Smooth muscle cell (in vitro differentiated cells): ENCODE measurements around the gene PRMT7. TPM values are rescaled to one million over a fixed set of nuclear protein-coding genes. Genes with fewer than 3 reads are reported as not detected.

ENCODE experiments used
- DNase-seq: peaks from one replicate; lab custom pipeline; 2025; ENCODE audit not compliant: unreplicated experiment; lab: John Stamatoyannopoulos, UW
- H2AFZ ChIP-seq: fragments of 200-600 bp; sonication (generic); 2 replicates; pipeline ENCODE4 v1.6.0; 2016; ENCODE audit warnings: antibody characterized with exemption, low read depth, mild to moderate bottlenecking
- H3F3A ChIP-seq: fragments of 200-600 bp; sonication (generic); 2 replicates; pipeline ENCODE4 v1.6.0; 2017; ENCODE audit warnings: antibody characterized with exemption, low read depth
- H3K27ac ChIP-seq: fragments of 200-600 bp; sonication (generic); 2 replicates; pipeline ENCODE4 v1.5.1; 2016; ENCODE audit warnings: low read depth, mild to moderate bottlenecking
- H3K27me3 ChIP-seq: fragments of 200-600 bp; sonication (generic); 2 replicates; pipeline ENCODE4 v1.6.1; 2016; ENCODE audit warnings: low read depth, mild to moderate bottlenecking
- H3K36me3 ChIP-seq: fragments of 200-600 bp; sonication (generic); 2 replicates; pipeline ENCODE4 v1.5.1; 2016; ENCODE audit warnings: low read depth
- H3K4me1 ChIP-seq: fragments of 200-600 bp; sonication (generic); 2 replicates; pipeline ENCODE4 v1.5.1; 2016; ENCODE audit warnings: low read depth
- H3K4me2 ChIP-seq: fragments of 200-600 bp; sonication (generic); 2 replicates; pipeline ENCODE4 v1.6.0; 2016; ENCODE audit warnings: mild to moderate bottlenecking
- H3K4me3 ChIP-seq: fragments of 200-600 bp; sonication (generic); 2 replicates; pipeline ENCODE4 v1.5.1; 2016; ENCODE audit warnings: mild to moderate bottlenecking
- H3K79me2 ChIP-seq: fragments of 200-600 bp; sonication (generic); 2 replicates; pipeline ENCODE4 v1.6.0; 2016; ENCODE audit warnings: low read depth, mild to moderate bottlenecking
- H3K9ac ChIP-seq: fragments of 200-600 bp; sonication (generic); 2 replicates; pipeline ENCODE4 v1.6.0; 2016; ENCODE audit warnings: low read depth
- H3K9me3 ChIP-seq: fragments of 200-600 bp; sonication (generic); replicated peaks from 2 replicates; pipeline ENCODE4 v1.5.1; 2016; ENCODE audit warnings: low read depth
- H4K20me1 ChIP-seq: fragments of 200-600 bp; sonication (generic); 2 replicates; pipeline ENCODE4 v1.6.0; 2016; ENCODE audit warnings: low read depth
- CTCF ChIP-seq: fragments of 200-600 bp; sonication (generic); IDR thresholded peaks from 2 replicates; pipeline ENCODE4 v1.5.1; 2017; ENCODE audit warnings: borderline replicate concordance, mild to moderate bottlenecking, antibody characterized with exemption; ENCODE audit not compliant: insufficient read depth, poor library complexity, severe bottlenecking
- WGBS: methylation state at CpG from one replicate; pipeline ENCODE4 v1.1.7; 2016; ENCODE audit warnings: low lambda C conversion rate; 5-methylcytosine and 5-hydroxymethylcytosine counted together
- polyA plus RNA-seq: library from polyadenylated mRNA; unstranded; fragments of >200 nt; fragmentation: Nextera tagmentation; extraction: Ambion mirVana; gene quantifications from 2 replicates; pipeline ENCODE4 v1.2.1, GENCODE V29; 2016
- total RNA-seq: library from RNA; depleted of rRNA; stranded (reverse); fragments of >200 nt; gene quantifications from 2 replicates; pipeline ENCODE4 v1.2.3, GENCODE V29; 2014

The PRMT7 gene
- total and polyA plus RNA-seq, 2 experiments from 2014 or later, result 22.1 to 25.4 TPM

- Histone ChIP-seq H3K4me2 (no peak overlapping the region), H3K27me3 (no peaks in the 10 kb centered on the region), H3K4me1 (peaks cover 17% of the 10 kb centered on the region), H3K9ac (no peak overlapping the region), H2AFZ (no peak overlapping the region), H3K4me3 (no peak overlapping the region), H3K27ac (no peak overlapping the region), H4K20me1 (no peaks in the 10 kb centered on the region), H3F3A (no peaks in the 10 kb centered on the region), H3K36me3 (no peaks in the 10 kb centered on the region), H3K9me3 (no peaks in the 10 kb centered on the region), H3K79me2 (no peaks in the 10 kb centered on the region)
- DNase-seq, result no peak
- no peak for TF ChIP-seq CTCF
- 94% methylated on average over 5 of the region's 5 CpGs for WGBS
Measured at GRCh38 chr16:68380348-68380670, 69.5 kb downstream of the PRMT7 start.

- Histone ChIP-seq H3K36me3 (no peaks in the 10 kb centered on the region), H3K9ac (no peak overlapping the region), H2AFZ (no peak overlapping the region), H3K27me3 (no peaks in the 10 kb centered on the region), H3K4me3 (no peak overlapping the region), H3K79me2 (no peaks in the 10 kb centered on the region), H4K20me1 (no peaks in the 10 kb centered on the region), H3K4me2 (no peak overlapping the region), H3F3A (no peaks in the 10 kb centered on the region), H3K9me3 (no peaks in the 10 kb centered on the region), H3K27ac (no peak overlapping the region), H3K4me1 (peaks cover 16% of the 10 kb centered on the region)
- no peak for DNase-seq
- whole genome bisulfite sequencing, result 58% methylated on average over 10 of the region's 10 CpGs
- TF ChIP-seq CTCF, result no peak
Measured at GRCh38 chr16:68380676-68381362, 70.0 kb downstream of the PRMT7 start.

- no peak for DNase-seq
- Histone ChIP-seq H4K20me1 (no peaks in the 10 kb centered on the region), H3K36me3 (no peaks in the 10 kb centered on the region), H2AFZ (no peak overlapping the region), H3K9me3 (no peaks in the 10 kb centered on the region), H3K79me2 (no peaks in the 10 kb centered on the region), H3K4me2 (no peak overlapping the region), H3K27me3 (no peaks in the 10 kb centered on the region), H3K4me3 (no peak overlapping the region), H3K27ac (no peak overlapping the region), H3K9ac (no peak overlapping the region), H3F3A (no peaks in the 10 kb centered on the region), H3K4me1 (peaks cover 11% of the 10 kb centered on the region)
- TF ChIP-seq CTCF, result no peak
- WGBS, result 89% methylated on average over 7 of the region's 7 CpGs
Measured at GRCh38 chr16:68381363-68381724, 70.5 kb downstream of the PRMT7 start.

GRCh38 chr16:68382296-68382718, 71.5 kb downstream of the PRMT7 start:
- no peaks in the 10 kb centered on the region for H3K79me2 ChIP-seq
- H3K27me3 ChIP-seq, result no peaks in the 10 kb centered on the region
- no peak overlapping the region for H2AFZ ChIP-seq
- H3K4me1 ChIP-seq, result peaks cover 11% of the 10 kb centered on the region
- H3K9ac ChIP-seq, result no peak overlapping the region
- H3K4me3 ChIP-seq, result no peak overlapping the region
- H4K20me1 ChIP-seq, result no peaks in the 10 kb centered on the region
- no peak overlapping the region for H3K27ac ChIP-seq
- H3K4me2 ChIP-seq, result no peak overlapping the region
- H3F3A ChIP-seq, result no peaks in the 10 kb centered on the region
- TF ChIP-seq CTCF, result peak; percentile 22
- WGBS, result 84% methylated on average over 5 of the region's 5 CpGs
- no peak for DNase-seq
- H3K36me3 ChIP-seq, result no peaks in the 10 kb centered on the region
- no peaks in the 10 kb centered on the region for H3K9me3 ChIP-seq
